Mesothelial cell of epicardium (in vitro differentiated cells): ENCODE results near the gene TNRC18. TPM values are rescaled to one million over a fixed set of nuclear protein-coding genes. Genes with fewer than 3 reads are reported as not detected.
A peak's percentile ranks its signal among the peaks of the same experiment; 100 is the strongest.

Source experiments
- DNase-seq, 2 experiments: peaks; one replicate each; pipeline ENCODE4 v3.0.0; 2021; ENCODE audit warnings: low spot score in 2 of 2; ENCODE audit not compliant: unreplicated experiment in 2 of 2
- H3K27ac Mint-ChIP-seq: 2 replicates; pipeline ENCODE4 v1.8.0; 2021; ENCODE audit warnings: mixed read lengths
- H3K27me3 Mint-ChIP-seq: 2 replicates; pipeline ENCODE4 v1.8.0; 2021; ENCODE audit warnings: low read depth, mixed read lengths
- H3K36me3 Mint-ChIP-seq: 2 replicates; pipeline ENCODE4 v1.8.0; 2021; ENCODE audit warnings: mixed read lengths
- H3K4me1 Mint-ChIP-seq: 2 replicates; pipeline ENCODE4 v1.8.0; 2021; ENCODE audit warnings: mixed read lengths
- H3K4me3 Mint-ChIP-seq: 2 replicates; pipeline ENCODE4 v1.8.0; 2021; ENCODE audit warnings: mild to moderate bottlenecking, moderate library complexity, mixed read lengths
- H3K9me3 Mint-ChIP-seq: 2 replicates; pipeline ENCODE4 v1.8.0; 2021; ENCODE audit warnings: mixed read lengths
- CTCF ChIP-seq: fragments of 200-600 bp; sonication (generic); IDR thresholded peaks from one replicate; pipeline ENCODE4 v1.5.0; 2021; ENCODE audit warnings: antibody characterized with exemption; ENCODE audit not compliant: unreplicated experiment
- total RNA-seq: library from RNA; stranded (reverse); gene quantifications from 3 replicates; pipeline ENCODE4 v1.2.1, GENCODE V29; 2021

Gene TNRC18
- total RNA-seq, 1 donor from 2014 or later: 171 TPM

DNA sequence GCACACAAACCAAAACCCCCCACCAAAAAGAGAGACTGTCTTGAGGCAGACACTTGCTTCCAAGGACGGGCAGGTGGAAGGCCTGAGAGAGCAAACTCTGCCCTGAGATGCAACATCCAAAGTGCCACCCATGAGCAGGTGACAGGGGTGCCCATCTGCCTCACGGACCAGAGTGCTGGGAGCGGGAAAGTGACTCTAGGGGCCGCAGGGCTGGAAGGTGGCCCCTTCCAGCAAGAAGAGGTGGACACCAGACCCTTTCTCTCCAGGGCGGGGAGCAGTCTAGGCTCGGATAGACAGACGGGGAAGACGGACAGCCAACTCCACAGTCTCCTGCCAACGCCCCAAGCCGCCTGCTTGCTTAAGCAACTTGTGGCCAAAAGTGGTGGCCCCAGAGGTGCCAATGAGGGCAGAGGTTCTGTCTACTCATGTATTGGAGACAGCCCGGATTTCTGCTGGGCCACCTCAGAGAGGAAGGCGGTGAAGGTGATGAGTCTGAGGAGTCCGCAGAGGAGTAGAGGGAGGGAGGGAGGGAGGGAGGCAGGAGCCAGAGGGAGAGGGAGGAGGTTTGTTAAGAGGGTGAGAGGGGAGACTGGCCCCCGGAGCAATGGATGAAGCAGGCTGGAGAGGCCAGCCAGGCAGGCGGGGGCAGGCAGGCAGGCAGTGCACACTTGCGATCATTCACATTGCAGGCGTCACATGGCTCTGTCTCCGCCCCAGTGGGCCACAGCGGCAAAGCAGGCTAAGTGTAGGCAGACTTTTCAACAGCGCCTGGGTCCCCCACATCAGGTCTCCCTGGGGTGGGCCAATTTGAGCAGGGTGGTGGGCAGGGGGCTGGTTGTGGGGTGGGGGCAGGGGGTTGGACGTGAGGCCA, 75.3 kb downstream of the TNRC18 start:
- Mint-ChIP-seq H3K27me3 (no peaks in the 10 kb centered on the region), H3K27ac (peak overlapping the region; percentile 43), H3K36me3 (peaks cover 52% of the 10 kb centered on the region), H3K4me1 (no peaks in the 10 kb centered on the region), H3K9me3 (peaks cover 8% of the 10 kb centered on the region), H3K4me3 (no peak overlapping the region)
- DNase-seq: no peak
- TF ChIP-seq CTCF: no peak

DNA sequence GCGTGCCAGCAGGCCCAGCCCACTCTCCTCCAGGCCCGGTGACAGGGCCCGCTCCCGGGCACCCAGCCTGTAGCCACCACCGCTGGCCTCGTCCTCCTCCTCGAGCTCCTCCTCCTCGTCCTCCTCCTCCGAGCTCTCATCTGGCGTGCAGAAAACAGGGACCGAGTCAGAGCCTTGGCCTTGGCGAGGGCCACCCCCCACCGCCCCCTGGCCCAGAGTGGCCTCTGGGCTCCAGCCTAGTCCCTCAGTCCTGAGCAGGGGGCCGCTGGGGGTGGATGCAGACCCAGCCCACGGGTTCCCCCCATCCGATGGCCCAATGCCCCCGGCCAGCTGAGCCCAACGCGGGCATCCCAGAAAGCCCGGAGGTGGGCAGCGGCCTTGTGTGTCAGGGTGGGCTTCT, 78.0 kb downstream of the TNRC18 start:
- H3K36me3 Mint-ChIP-seq: peaks cover 52% of the 10 kb centered on the region
- no peaks in the 10 kb centered on the region for H3K27me3 Mint-ChIP-seq
- TF ChIP-seq CTCF: no peak
- no peak overlapping the region for H3K27ac Mint-ChIP-seq
- H3K4me3 Mint-ChIP-seq: no peak overlapping the region
- DNase-seq: no peak
- H3K4me1 Mint-ChIP-seq: no peaks in the 10 kb centered on the region
- H3K9me3 Mint-ChIP-seq: peaks cover 21% of the 10 kb centered on the region

- peaks cover 55% of the 10 kb centered on the region for H3K36me3 Mint-ChIP-seq
- H3K27me3 Mint-ChIP-seq: no peaks in the 10 kb centered on the region
These were observed 78.5 kb downstream of the TNRC18 start for GRCh38 chr7:5345171-5345570.

DNA sequence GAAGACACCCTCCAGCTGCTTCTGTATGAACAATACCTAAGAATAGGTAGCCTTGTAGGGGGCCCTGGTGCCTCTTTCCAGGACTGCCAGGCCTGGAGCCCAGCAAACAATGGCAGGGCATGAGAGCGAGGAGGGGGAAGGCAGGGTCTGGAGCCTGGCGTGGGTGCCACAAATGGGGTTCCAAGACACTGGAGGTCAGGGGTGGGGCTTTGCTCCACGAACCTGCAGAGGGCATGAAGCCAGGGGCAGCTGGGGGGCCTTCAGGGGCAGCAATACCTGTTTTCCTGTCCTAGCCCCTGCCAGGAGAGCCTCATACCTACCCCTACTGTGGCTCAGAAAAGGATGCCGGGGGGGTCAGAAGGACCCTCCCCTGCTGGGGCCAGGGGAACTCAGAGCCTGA, 79.3 kb downstream of the TNRC18 start:
- no peak overlapping the region for H3K27ac Mint-ChIP-seq
- no peak for TF ChIP-seq CTCF
- H3K4me1 Mint-ChIP-seq: no peaks in the 10 kb centered on the region
- H3K9me3 Mint-ChIP-seq: peaks cover 25% of the 10 kb centered on the region
- peaks cover 59% of the 10 kb centered on the region for H3K36me3 Mint-ChIP-seq
- H3K27me3 Mint-ChIP-seq: no peaks in the 10 kb centered on the region
- no peak for DNase-seq
- H3K4me3 Mint-ChIP-seq: no peak overlapping the region

More at GRCh38 chr7:5345171-5345570, 78.5 kb downstream of the TNRC18 start:
- no peak for TF ChIP-seq CTCF
- Mint-ChIP-seq H3K4me1 (no peaks in the 10 kb centered on the region), H3K9me3 (peaks cover 21% of the 10 kb centered on the region), H3K4me3 (no peak overlapping the region), H3K27ac (no peak overlapping the region)
- no peak for DNase-seq

GRCh38 chr7:5343884-5344283, 79.8 kb downstream of the TNRC18 start:
- no peak overlapping the region for H3K4me3 Mint-ChIP-seq
- H3K9me3 Mint-ChIP-seq: peaks cover 25% of the 10 kb centered on the region
- peaks cover 60% of the 10 kb centered on the region for H3K36me3 Mint-ChIP-seq
- TF ChIP-seq CTCF: no peak
- H3K4me1 Mint-ChIP-seq: no peaks in the 10 kb centered on the region
- no peak for DNase-seq
- H3K27me3 Mint-ChIP-seq: no peaks in the 10 kb centered on the region
- H3K27ac Mint-ChIP-seq: no peak overlapping the region
